CD4-positive, CD25-positive, alpha-beta regulatory T cell (primary cell): ENCODE measurements around the gene ASB1. TPM values are rescaled to one million over a fixed set of nuclear protein-coding genes. Genes with fewer than 3 reads are reported as not detected.
A peak's percentile ranks its signal among the peaks of the same experiment; 100 is the strongest.

Experiments
- ATAC-seq, 2 donors: fragments of 150-1000 bp; cut with Tn5 transposase; one replicate each; pipeline ENCODE4 v1.10.0; 2021; ENCODE audit warnings: low read depth in 2 of 2, moderate number of reproducible peaks in 2 of 2, moderate library complexity in 1 of 2
- DNase-seq, 3 donors: peaks; one replicate each; pipeline versions ENCODE4 v3.0.0 to v3.0.0-alpha.2; 2012 to 2022; ENCODE audit warnings: mixed read lengths in 1 of 3
- H3K27ac ChIP-seq: one replicate; pipeline ENCODE4 v1.7.0; 2013; ENCODE audit warnings: mild to moderate bottlenecking, low read length; ENCODE audit not compliant: insufficient read depth, poor library complexity, severe bottlenecking
- H3K27me3 ChIP-seq: one replicate; pipeline ENCODE4 v1.7.0; 2013; ENCODE audit warnings: low read length; ENCODE audit not compliant: control insufficient read depth, insufficient read depth
- H3K36me3 ChIP-seq: one replicate; pipeline ENCODE4 v1.7.0; 2013; ENCODE audit warnings: mild to moderate bottlenecking, low read length, moderate library complexity; ENCODE audit not compliant: control insufficient read depth, insufficient read depth
- H3K4me1 ChIP-seq: 2 replicates; pipeline ENCODE4 v1.7.0; 2013; ENCODE audit warnings: mild to moderate bottlenecking, low read length; ENCODE audit not compliant: insufficient read depth, control insufficient read depth, poor library complexity, severe bottlenecking
- H3K4me3 ChIP-seq: one replicate; pipeline ENCODE4 v1.7.0; 2013; ENCODE audit warnings: low read depth, mild to moderate bottlenecking, low read length, moderate library complexity
- H3K9me3 ChIP-seq, 2 experiments: 1 replicate in 1 of 2; 2 replicates in 1 of 2; pipeline ENCODE4 v1.7.0; 2013; ENCODE audit warnings: low read length in 2 of 2, mild to moderate bottlenecking in 1 of 2, moderate library complexity in 1 of 2; ENCODE audit not compliant: control insufficient read depth in 2 of 2
- H3K27ac Mint-ChIP-seq, 3 donors: one replicate each; pipeline ENCODE4 v1.8.0; 2020 to 2022; ENCODE audit warnings: mild to moderate bottlenecking in 3 of 3, mixed read lengths in 3 of 3, moderate library complexity in 2 of 3
- H3K27me3 Mint-ChIP-seq: one replicate; pipeline ENCODE4 v1.8.0; 2022; ENCODE audit warnings: mild to moderate bottlenecking, mixed read lengths
- H3K36me3 Mint-ChIP-seq: one replicate; pipeline ENCODE4 v1.8.0; 2020; ENCODE audit warnings: mixed read lengths
- H3K4me1 Mint-ChIP-seq, 4 donors: one replicate each; pipeline ENCODE4 v1.8.0; 2020 to 2022; ENCODE audit warnings: mixed read lengths in 4 of 4, mild to moderate bottlenecking in 1 of 4
- H3K4me3 Mint-ChIP-seq, 4 donors: one replicate each; pipeline ENCODE4 v1.8.0; 2020 to 2022; ENCODE audit warnings: mild to moderate bottlenecking in 4 of 4, mixed read lengths in 4 of 4, moderate library complexity in 3 of 4
- H3K9me3 Mint-ChIP-seq, 7 donors: one replicate each; pipeline ENCODE4 v1.8.0; 2020 to 2022; ENCODE audit warnings: mixed read lengths in 7 of 7, mild to moderate bottlenecking in 3 of 7, moderate library complexity in 2 of 7
- polyA plus RNA-seq, 4 donors: library from polyadenylated mRNA; unstranded; fragments of 300-500 nt; fragmentation: Illumina TruSeq; gene quantifications; one replicate each; pipeline ENCODE4 v1.2.3, GENCODE V29; 2021
- total RNA-seq: library from RNA; stranded (reverse); gene quantifications from one replicate; pipeline ENCODE4 v1.2.3, GENCODE V29; 2022

The ASB1 gene
- total and polyA plus RNA-seq, 5 donors from 2014 or later, result 17.6 to 23.0 (median 21.7) TPM

DNA sequence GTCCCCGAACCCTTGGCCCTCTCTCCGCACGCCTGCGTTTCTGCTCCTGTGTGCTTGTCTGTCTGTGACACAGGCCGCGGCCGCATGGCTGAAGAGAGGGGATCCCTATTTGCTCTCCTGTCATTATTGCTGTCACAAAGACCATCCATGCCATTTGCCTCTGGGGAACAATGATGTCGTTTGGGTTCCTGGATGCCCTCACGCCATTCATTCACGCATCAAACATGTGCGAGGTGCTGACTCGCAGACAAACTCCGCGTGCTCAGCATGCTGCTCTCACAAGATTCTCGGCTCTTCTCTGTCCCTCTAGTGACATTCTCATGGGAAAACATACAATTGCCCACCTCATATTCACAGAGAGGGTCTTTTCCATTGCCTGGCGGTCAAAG is 67.8 kb downstream of the ASB1 start:
- Histone ChIP-seq H3K9me3 (no peaks in the 10 kb centered on the region), H3K4me3 (no peak overlapping the region), H3K36me3 (no peaks in the 10 kb centered on the region), H3K27ac (no peak overlapping the region), H3K4me1 (peaks cover 10% of the 10 kb centered on the region), H3K27me3 (no peaks in the 10 kb centered on the region)
- Mint-ChIP-seq H3K27me3 (peaks cover 17% of the 10 kb centered on the region), H3K36me3 (no peaks in the 10 kb centered on the region), H3K4me1 (peaks cover 0 to 28% (median 10%) of the 10 kb centered on the region in 4 donors), H3K9me3 (no peaks in the 10 kb centered on the region), H3K4me3 (peak overlapping the region in 2 of 4 donors; percentile 41 to 54), H3K27ac (peak overlapping the region; percentile 67 to 84 (median 73))
- DNase-seq (no peak), ATAC-seq (no peak)

DNA sequence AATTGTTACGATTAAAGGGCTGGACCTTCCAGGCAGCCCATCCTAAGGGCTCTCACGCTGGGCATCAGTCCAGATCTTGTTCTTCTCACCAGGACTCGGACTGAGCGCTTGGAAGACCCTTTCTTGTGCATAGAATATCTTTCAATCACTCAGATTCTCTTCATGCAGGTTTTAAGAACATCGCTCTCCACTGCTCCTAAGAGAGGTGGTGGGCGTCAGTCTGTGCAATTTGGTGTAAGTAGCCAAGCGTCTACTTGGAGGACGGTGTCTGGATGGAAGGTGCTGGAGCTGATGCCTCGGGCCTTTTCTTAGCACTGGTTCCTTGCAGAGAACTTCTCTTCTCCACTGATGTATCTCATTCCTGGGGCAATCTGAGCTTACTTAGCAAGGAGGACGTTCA is 68.7 kb downstream of the ASB1 start:
- Mint-ChIP-seq H3K4me1 (peaks cover 0 to 28% (median 10%) of the 10 kb centered on the region in 4 donors), H3K36me3 (no peaks in the 10 kb centered on the region), H3K27me3 (peaks cover 17% of the 10 kb centered on the region), H3K4me3 (no peak overlapping the region), H3K27ac (peak overlapping the region in 1 of 3 donors; percentile 60), H3K9me3 (no peaks in the 10 kb centered on the region)
- Histone ChIP-seq H3K27me3 (no peaks in the 10 kb centered on the region), H3K36me3 (no peaks in the 10 kb centered on the region), H3K9me3 (no peaks in the 10 kb centered on the region), H3K27ac (no peak overlapping the region), H3K4me1 (peaks cover 10% of the 10 kb centered on the region), H3K4me3 (no peak overlapping the region)
- DNase-seq (no peak), ATAC-seq (no peak)

DNA sequence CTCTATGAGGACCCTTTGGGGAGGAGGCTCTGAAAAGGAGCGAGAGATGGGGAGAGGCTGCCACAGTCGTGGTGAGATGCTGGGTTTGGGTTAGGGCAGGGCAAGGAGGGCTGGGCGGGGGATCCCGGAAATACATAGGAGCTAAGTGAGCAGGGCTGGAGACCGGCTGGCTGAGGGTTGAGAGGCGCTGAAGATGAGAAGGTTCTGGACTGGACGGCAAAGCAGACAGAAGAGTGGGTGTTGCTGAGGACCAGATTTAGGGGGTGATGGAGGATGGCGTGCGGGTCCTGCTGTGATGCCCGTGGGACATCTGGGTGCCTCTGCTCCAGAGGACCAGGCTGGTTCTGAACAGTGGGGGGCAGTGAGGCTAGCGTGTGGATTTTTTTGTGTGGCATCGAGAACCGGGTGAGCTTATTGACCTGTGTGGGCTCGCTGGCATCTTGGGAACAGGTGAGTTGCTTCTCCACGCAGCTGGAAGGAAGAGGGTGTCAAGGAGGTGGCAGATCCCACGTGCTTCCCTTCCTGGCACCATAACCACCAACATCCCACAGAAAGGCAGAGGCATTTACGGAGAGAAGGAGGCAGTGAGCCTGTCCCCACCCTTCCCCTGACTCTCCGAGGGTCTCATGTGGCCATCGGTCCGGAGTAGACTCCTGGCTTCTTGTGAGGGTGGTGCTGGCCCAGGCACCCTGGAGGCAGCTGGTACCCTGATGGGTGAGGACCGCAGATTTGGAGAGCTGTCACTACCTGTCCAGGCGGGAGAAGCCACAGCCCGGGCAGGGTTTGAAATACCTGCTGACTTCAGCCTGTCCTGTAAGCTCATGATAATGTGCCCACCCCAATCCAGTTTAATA is 70.3 kb downstream of the ASB1 start:
- DNase-seq (no peak), ATAC-seq (no peak)
- Mint-ChIP-seq H3K9me3 (no peaks in the 10 kb centered on the region), H3K4me1 (peaks cover 0 to 26% (median 10%) of the 10 kb centered on the region in 4 donors), H3K27me3 (peaks cover 16% of the 10 kb centered on the region), H3K36me3 (peaks cover 2% of the 10 kb centered on the region), H3K27ac (no peak overlapping the region), H3K4me3 (no peak overlapping the region)
- Histone ChIP-seq H3K36me3 (no peaks in the 10 kb centered on the region), H3K4me3 (no peak overlapping the region), H3K27ac (no peak overlapping the region), H3K9me3 (no peaks in the 10 kb centered on the region), H3K27me3 (no peaks in the 10 kb centered on the region), H3K4me1 (peaks cover 10% of the 10 kb centered on the region)

DNA sequence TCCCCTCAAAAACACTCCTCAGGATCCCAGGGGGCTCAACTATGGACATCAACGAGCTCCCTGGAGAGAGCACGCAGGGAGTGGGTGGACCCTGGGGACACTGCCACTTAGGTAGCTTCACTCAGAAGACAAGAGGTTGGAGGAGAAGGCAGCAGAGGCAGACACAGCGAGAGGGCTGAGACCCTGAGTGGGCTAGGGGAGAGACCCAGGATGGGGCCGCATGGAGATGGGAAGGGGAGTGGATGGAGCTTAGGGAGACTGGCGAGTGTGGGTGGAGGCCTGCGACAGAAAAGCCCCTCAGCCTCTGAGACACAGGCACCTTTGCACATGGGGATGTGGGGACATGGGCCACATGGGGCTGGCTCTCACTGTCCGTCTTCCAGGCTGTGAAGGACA is 70.9 kb downstream of the ASB1 start:
- Mint-ChIP-seq H3K9me3 (no peaks in the 10 kb centered on the region), H3K27ac (no peak overlapping the region), H3K27me3 (peaks cover 9% of the 10 kb centered on the region), H3K4me3 (no peak overlapping the region), H3K36me3 (peaks cover 3% of the 10 kb centered on the region), H3K4me1 (peaks cover 0 to 23% (median 10%) of the 10 kb centered on the region in 4 donors)
- no peaks in the 10 kb centered on the region for H3K36me3 ChIP-seq
- H3K4me1 ChIP-seq, result peaks cover 10% of the 10 kb centered on the region
- no peak for ATAC-seq
- no peaks in the 10 kb centered on the region for H3K27me3 ChIP-seq
- DNase-seq, result no peak
- no peaks in the 10 kb centered on the region for H3K9me3 ChIP-seq
- no peak overlapping the region for H3K4me3 ChIP-seq
- H3K27ac ChIP-seq, result no peak overlapping the region

DNA sequence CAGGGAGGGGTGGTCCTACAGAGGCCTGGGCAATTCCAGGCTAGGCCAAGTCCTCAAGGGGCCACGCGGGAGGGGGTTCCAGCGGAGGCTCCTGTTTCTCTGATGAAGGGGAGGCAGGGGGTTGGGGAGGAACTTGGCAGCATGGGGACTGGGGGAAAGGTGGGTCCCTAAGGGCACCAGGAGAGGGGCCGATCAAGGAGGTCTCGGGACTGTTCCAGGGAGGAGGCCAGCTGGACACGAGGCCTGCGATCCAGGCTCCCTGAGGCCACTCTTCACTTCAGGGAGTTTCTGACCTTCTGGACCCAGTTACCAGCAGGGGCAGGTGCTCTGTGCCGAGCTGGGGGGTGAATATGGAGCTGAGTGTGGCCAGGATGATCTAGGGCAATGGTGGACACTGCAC is 71.5 kb downstream of the ASB1 start:
- Histone ChIP-seq H3K4me3 (no peak overlapping the region), H3K27me3 (no peaks in the 10 kb centered on the region), H3K4me1 (peaks cover 10% of the 10 kb centered on the region), H3K9me3 (no peaks in the 10 kb centered on the region), H3K36me3 (no peaks in the 10 kb centered on the region), H3K27ac (no peak overlapping the region)
- DNase-seq (no peak), ATAC-seq (no peak)
- Mint-ChIP-seq H3K9me3 (no peaks in the 10 kb centered on the region), H3K4me1 (peaks cover 0 to 20% (median 9%) of the 10 kb centered on the region in 4 donors), H3K27ac (no peak overlapping the region), H3K36me3 (peaks cover 3% of the 10 kb centered on the region), H3K4me3 (no peak overlapping the region), H3K27me3 (peaks cover 7% of the 10 kb centered on the region)

DNA sequence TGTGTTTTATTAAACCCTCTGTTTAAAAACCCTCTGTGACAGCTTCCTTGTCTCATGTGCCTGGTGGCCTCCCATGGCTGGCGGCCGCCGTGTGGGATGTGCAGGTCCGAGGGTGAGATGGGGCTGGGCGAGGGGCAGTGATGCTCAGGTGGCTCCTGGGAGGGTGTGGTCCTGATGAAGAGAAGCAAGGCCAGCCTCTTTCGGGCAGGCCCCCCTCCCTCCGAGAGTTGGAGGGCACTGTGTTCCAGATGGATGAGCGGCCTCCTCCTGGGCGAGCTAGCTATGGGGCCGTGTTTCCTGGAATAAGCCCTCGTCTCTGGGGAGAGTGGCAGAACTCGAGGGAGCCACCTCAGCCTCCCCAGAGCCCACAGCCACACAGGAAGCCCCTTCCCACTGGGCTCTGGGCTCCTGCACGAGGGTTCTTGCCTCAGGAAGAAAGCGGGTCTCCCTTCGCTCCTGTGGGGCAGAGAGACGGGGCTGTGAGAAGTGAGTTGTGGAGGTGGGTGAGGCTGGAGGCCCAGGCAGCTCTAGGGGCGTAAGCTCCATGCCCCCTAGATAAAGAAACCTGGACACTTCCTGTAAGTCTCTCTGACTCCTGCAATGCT is 72.1 kb downstream of the ASB1 start:
- no peaks in the 10 kb centered on the region for H3K27me3 ChIP-seq
- no peak overlapping the region for H3K27ac ChIP-seq
- H3K27ac Mint-ChIP-seq, result no peak overlapping the region
- peaks cover 10% of the 10 kb centered on the region for H3K4me1 ChIP-seq
- no peaks in the 10 kb centered on the region for H3K9me3 Mint-ChIP-seq
- H3K36me3 ChIP-seq, result no peaks in the 10 kb centered on the region
- no peaks in the 10 kb centered on the region for H3K9me3 ChIP-seq
- no peak overlapping the region for H3K4me3 ChIP-seq
- H3K4me3 Mint-ChIP-seq, result no peak overlapping the region
- H3K36me3 Mint-ChIP-seq, result peaks cover 3% of the 10 kb centered on the region
- H3K4me1 Mint-ChIP-seq, result peaks cover 0 to 16% (median 7%) of the 10 kb centered on the region in 4 donors
- peaks cover 1% of the 10 kb centered on the region for H3K27me3 Mint-ChIP-seq
- ATAC-seq (no peak), DNase-seq (no peak)

DNA sequence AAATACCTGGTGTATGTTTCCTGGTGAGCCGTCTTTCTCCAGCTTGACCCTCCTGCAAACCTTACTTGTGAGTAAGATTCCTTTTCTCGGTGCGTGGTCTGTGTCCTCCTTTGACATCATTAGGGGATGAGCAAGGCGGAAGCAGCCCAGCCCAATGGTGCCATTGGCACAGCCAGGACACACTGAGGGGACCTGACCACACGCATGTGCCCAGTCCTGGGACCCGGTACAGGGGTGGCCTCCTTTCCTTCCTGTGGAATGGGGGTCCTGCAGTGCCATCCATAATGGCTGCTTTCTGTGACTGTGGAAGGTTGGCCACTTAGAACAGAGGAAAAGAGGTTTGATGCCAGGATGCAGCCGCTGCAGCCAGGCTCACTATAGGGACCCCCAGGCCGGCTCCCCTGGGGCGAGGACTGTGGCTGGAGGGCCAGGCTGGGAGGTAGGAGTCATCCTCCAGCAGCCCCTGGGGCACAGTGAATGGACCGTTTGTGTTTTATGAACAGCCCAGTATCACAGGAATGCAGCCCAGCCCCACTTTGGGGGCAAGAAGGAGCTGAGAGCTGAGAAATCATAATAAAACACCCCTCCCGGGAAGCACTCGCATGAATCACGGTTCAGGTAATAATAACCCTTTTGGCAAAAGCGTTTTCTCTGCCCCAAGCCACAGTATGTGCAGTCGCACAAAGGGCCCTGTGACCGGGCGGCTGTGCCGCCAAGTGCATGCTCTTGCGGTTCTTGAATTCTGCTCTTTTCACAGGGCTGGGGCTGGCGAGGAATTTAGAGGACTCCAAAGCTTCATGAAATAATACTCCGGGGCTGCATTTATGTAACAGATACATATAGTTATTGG is 73.2 kb downstream of the ASB1 start:
- H3K27me3 ChIP-seq, result no peaks in the 10 kb centered on the region
- Mint-ChIP-seq H3K4me1 (peaks cover 0 to 6% (median 0%) of the 10 kb centered on the region in 4 donors), H3K9me3 (no peaks in the 10 kb centered on the region), H3K27me3 (no peaks in the 10 kb centered on the region), H3K27ac (no peak overlapping the region), H3K36me3 (peaks cover 3% of the 10 kb centered on the region), H3K4me3 (no peak overlapping the region)
- no peak overlapping the region for H3K4me3 ChIP-seq
- ATAC-seq, result no peak
- H3K27ac ChIP-seq, result no peak overlapping the region
- H3K4me1 ChIP-seq, result no peaks in the 10 kb centered on the region
- no peaks in the 10 kb centered on the region for H3K36me3 ChIP-seq
- no peak for DNase-seq
- H3K9me3 ChIP-seq, result no peaks in the 10 kb centered on the region
